WTC11 (cell line): ENCODE results near the gene FNIP2. TPM values are rescaled to one million over a fixed set of nuclear protein-coding genes. Genes with fewer than 3 reads are reported as not detected.
"Not testable (repeated sequence)": the region's sequence is repeated elsewhere in the genome, so short reads cannot be mapped to it uniquely, and the experiment has no call there.

Source experiments
- ATAC-seq: fragments of 200-7000 bp; cut with Tn5 transposase; 2 replicates; pipeline ENCODE4 v1.10.0; 2021; ENCODE audit warnings: mild to moderate bottlenecking, moderate library complexity
- CTCF ChIA-PET: fragments of 300-600 bp; sonication (Branson Sonifier 250); formaldehyde crosslinking; loops from one replicate; lab custom pipeline; 2021; ENCODE audit warnings: antibody characterized with exemption; lab: Charles Lee
- POLR2A ChIA-PET: fragments of 350-600 bp; sonication (Branson Sonifier 250); formaldehyde crosslinking; loops from one replicate; lab custom pipeline; 2021; ENCODE audit warnings: antibody characterized with exemption; lab: Charles Lee
- DNase-seq: peaks from one replicate; pipeline ENCODE4 v3.0.0; 2021; ENCODE audit warnings: low spot score
- H3K27ac Mint-ChIP-seq: 2 replicates; pipeline ENCODE4 v1.8.0; 2021; ENCODE audit warnings: mixed read lengths
- H3K27me3 Mint-ChIP-seq: 2 replicates; pipeline ENCODE4 v1.8.0; 2021; ENCODE audit warnings: low read depth, mild to moderate bottlenecking, moderate library complexity, mixed read lengths
- H3K36me3 Mint-ChIP-seq: 2 replicates; pipeline ENCODE4 v1.8.0; 2021; ENCODE audit warnings: mixed read lengths
- H3K4me1 Mint-ChIP-seq: 2 replicates; pipeline ENCODE4 v1.8.0; 2022; ENCODE audit warnings: mixed read lengths
- H3K4me3 Mint-ChIP-seq: 2 replicates; pipeline ENCODE4 v1.8.0; 2021; ENCODE audit warnings: mild to moderate bottlenecking, moderate library complexity, mixed read lengths
- H3K9me3 Mint-ChIP-seq: 2 replicates; pipeline ENCODE4 v1.8.0; 2021; ENCODE audit warnings: mixed read lengths
- GTF2I ChIP-seq: fragments of 250-450 bp; sonication (Bioruptor Pico); conservative IDR thresholded peaks from 2 replicates; pipeline ENCODE4 v1.4.0; 2021; ENCODE audit warnings: mild to moderate bottlenecking
- HMGXB4 ChIP-seq: sonication (generic); formaldehyde crosslinking; IDR thresholded peaks from 2 replicates; pipeline ENCODE4 v1.8.1; 2023; ENCODE audit warnings: mild to moderate bottlenecking, moderate library complexity, missing genetic modification reagents
- JUN ChIP-seq: sonication (generic); formaldehyde crosslinking; IDR thresholded peaks from 2 replicates; pipeline ENCODE4 v1.8.0; 2023; ENCODE audit warnings: mild to moderate bottlenecking, missing genetic modification reagents
- MLX ChIP-seq: sonication (generic); formaldehyde crosslinking; IDR thresholded peaks from 2 replicates; pipeline ENCODE4 v1.8.1; 2023; ENCODE audit warnings: mild to moderate bottlenecking, missing genetic modification reagents, moderate library complexity
- MYBL2 ChIP-seq: sonication (generic); formaldehyde crosslinking; IDR thresholded peaks from 2 replicates; pipeline ENCODE4 v1.8.1; 2023; ENCODE audit warnings: mild to moderate bottlenecking, moderate library complexity, missing genetic modification reagents
- OVOL2 ChIP-seq: fragments of 250-450 bp; sonication (Bioruptor Pico); IDR thresholded peaks from 2 replicates; pipeline ENCODE4 v1.9.0; 2021; ENCODE audit warnings: mild to moderate bottlenecking, borderline replicate concordance
- SMAD4 ChIP-seq: sonication (generic); formaldehyde crosslinking; IDR thresholded peaks from 2 replicates; pipeline ENCODE4 v1.8.0; 2022; ENCODE audit warnings: mild to moderate bottlenecking, missing genetic modification reagents
- total RNA-seq: library from RNA; stranded (reverse); gene quantifications from 3 replicates; pipeline ENCODE4 v1.2.3, GENCODE V29; 2021
- TF ChIP-seq, protein P1 (sequence below): sonication (generic); formaldehyde crosslinking; IDR thresholded peaks from 2 replicates; pipeline ENCODE4 v1.8.1; 2023; ENCODE audit warnings: mild to moderate bottlenecking, missing genetic modification reagents, moderate library complexity
- TF ChIP-seq, protein P2 (sequence below): sonication (generic); formaldehyde crosslinking; IDR thresholded peaks from 2 replicates; pipeline ENCODE4 v1.8.0; 2023; ENCODE audit warnings: missing genetic modification reagents, mild to moderate bottlenecking, borderline replicate concordance

Gene FNIP2
- total RNA-seq, 1 experiment from 2014 or later: 8.6 TPM

- TF ChIP-seq, protein P1, sequence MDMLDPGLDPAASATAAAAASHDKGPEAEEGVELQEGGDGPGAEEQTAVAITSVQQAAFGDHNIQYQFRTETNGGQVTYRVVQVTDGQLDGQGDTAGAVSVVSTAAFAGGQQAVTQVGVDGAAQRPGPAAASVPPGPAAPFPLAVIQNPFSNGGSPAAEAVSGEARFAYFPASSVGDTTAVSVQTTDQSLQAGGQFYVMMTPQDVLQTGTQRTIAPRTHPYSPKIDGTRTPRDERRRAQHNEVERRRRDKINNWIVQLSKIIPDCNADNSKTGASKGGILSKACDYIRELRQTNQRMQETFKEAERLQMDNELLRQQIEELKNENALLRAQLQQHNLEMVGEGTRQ (CRISPR knock-in tag): no peak
Observed at GRCh38 chr4:158948071-158948470, 179.2 kb downstream of the FNIP2 start (continued).

- CTCF ChIA-PET: no interaction called here
- no peak overlapping the region for H3K4me3 Mint-ChIP-seq
- H3K27me3 Mint-ChIP-seq: no peaks in the 10 kb centered on the region; the same call in 1 of the 2 replicates
- peaks cover 26% of the 10 kb centered on the region for H3K36me3 Mint-ChIP-seq
- no peak for DNase-seq
- POLR2A ChIA-PET: no interaction called here
- no peak overlapping the region for H3K27ac Mint-ChIP-seq
- ATAC-seq: no peak
- H3K4me1 Mint-ChIP-seq: peaks cover 14% of the 10 kb centered on the region
- H3K9me3 Mint-ChIP-seq: peaks cover 35% of the 10 kb centered on the region
- TF ChIP-seq SMAD4 (CRISPR knock-in tag): no peak
- TF ChIP-seq JUN (CRISPR knock-in tag): no peak
- no peak for TF ChIP-seq MLX (CRISPR knock-in tag)
- no peak for TF ChIP-seq HMGXB4 (CRISPR knock-in tag)
- TF ChIP-seq, protein P2, sequence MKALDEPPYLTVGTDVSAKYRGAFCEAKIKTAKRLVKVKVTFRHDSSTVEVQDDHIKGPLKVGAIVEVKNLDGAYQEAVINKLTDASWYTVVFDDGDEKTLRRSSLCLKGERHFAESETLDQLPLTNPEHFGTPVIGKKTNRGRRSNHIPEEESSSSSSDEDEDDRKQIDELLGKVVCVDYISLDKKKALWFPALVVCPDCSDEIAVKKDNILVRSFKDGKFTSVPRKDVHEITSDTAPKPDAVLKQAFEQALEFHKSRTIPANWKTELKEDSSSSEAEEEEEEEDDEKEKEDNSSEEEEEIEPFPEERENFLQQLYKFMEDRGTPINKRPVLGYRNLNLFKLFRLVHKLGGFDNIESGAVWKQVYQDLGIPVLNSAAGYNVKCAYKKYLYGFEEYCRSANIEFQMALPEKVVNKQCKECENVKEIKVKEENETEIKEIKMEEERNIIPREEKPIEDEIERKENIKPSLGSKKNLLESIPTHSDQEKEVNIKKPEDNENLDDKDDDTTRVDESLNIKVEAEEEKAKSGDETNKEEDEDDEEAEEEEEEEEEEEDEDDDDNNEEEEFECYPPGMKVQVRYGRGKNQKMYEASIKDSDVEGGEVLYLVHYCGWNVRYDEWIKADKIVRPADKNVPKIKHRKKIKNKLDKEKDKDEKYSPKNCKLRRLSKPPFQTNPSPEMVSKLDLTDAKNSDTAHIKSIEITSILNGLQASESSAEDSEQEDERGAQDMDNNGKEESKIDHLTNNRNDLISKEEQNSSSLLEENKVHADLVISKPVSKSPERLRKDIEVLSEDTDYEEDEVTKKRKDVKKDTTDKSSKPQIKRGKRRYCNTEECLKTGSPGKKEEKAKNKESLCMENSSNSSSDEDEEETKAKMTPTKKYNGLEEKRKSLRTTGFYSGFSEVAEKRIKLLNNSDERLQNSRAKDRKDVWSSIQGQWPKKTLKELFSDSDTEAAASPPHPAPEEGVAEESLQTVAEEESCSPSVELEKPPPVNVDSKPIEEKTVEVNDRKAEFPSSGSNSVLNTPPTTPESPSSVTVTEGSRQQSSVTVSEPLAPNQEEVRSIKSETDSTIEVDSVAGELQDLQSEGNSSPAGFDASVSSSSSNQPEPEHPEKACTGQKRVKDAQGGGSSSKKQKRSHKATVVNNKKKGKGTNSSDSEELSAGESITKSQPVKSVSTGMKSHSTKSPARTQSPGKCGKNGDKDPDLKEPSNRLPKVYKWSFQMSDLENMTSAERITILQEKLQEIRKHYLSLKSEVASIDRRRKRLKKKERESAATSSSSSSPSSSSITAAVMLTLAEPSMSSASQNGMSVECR: no peak
- TF ChIP-seq GTF2I: no peak
- TF ChIP-seq OVOL2: no peak
- no peak for TF ChIP-seq MYBL2 (CRISPR knock-in tag)
Observed at GRCh38 chr4:158949099-158949498, 180.3 kb downstream of the FNIP2 start.

DNA sequence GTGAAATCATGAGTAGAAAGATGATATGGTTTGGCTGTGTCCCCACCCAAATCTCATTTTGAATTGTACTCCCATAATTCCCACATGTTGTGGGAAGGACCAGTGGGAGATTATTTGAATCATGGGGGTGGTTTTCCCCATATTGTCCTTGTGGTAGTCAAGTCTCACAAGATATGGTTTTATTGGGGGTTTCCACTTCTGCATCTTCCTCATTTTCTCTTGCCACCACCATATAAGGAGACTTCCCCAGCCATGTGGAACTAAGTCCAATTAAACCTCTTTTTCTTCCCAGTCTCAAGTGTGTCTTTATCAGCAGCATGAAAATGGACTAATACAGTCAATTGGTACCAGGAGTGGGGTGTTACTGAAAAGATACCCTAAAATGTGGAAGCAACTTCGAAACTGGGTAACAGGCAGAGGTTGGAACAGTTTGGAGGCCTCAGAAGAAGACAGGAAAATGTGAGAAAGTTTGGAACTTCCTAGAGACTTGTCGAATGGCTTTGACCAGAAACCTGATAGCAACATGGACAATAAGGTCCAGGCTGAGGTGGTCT is 183.5 kb downstream of the FNIP2 start:
- CTCF ChIA-PET, ATAC-seq: not testable (repeated sequence)

GRCh38 chr4:158956345-158956744 is 187.5 kb downstream of the FNIP2 start:
- Mint-ChIP-seq H3K9me3 (peaks cover 31% of the 10 kb centered on the region), H3K36me3 (peaks cover 21% of the 10 kb centered on the region)
- H3K4me1 Mint-ChIP-seq, H3K4me3 Mint-ChIP-seq, H3K27ac Mint-ChIP-seq, DNase-seq, CTCF ChIA-PET, POLR2A ChIA-PET, H3K27me3 Mint-ChIP-seq, ATAC-seq: not testable (repeated sequence)

More for the DNA sequence above, 183.5 kb downstream of the FNIP2 start:
- Mint-ChIP-seq H3K9me3 (peaks cover 39% of the 10 kb centered on the region), H3K36me3 (peaks cover 26% of the 10 kb centered on the region)
- H3K27me3 Mint-ChIP-seq, DNase-seq, H3K27ac Mint-ChIP-seq, H3K4me3 Mint-ChIP-seq, POLR2A ChIA-PET, H3K4me1 Mint-ChIP-seq: not testable (repeated sequence)

GRCh38 chr4:158956918-158957317 is 188.1 kb downstream of the FNIP2 start:
- H3K27me3 Mint-ChIP-seq, DNase-seq, CTCF ChIA-PET, POLR2A ChIA-PET, H3K27ac Mint-ChIP-seq, H3K4me3 Mint-ChIP-seq, ATAC-seq: not testable (repeated sequence)
- peaks cover 15% of the 10 kb centered on the region for H3K36me3 Mint-ChIP-seq
- peaks cover 25% of the 10 kb centered on the region for H3K9me3 Mint-ChIP-seq
- peaks cover 11% of the 10 kb centered on the region for H3K4me1 Mint-ChIP-seq

Other genes with a start within 250 kb of the FNIP2 start
- gene RXFP1, start 247.1 kb upstream of the FNIP2 start, total RNA-seq: 0.48 to 0.89 TPM (median 0.82 TPM) in 3 replicates
- 18.1 to 20.6 TPM (median 20.4 TPM) in 3 replicates for gene C4orf46, start 97.1 kb upstream of the FNIP2 start, total RNA-seq
- 12.4 to 15.1 TPM (median 13.2 TPM) in 3 replicates for gene ETFDH, start 96.7 kb upstream of the FNIP2 start, total RNA-seq
- 38.3 to 40.5 TPM (median 40.3 TPM) in 3 replicates for gene PPID, start 45.6 kb upstream of the FNIP2 start, total RNA-seq